Fibroblast of villous mesenchyme (primary cell): ENCODE data around the gene WDR1. TPM values are rescaled to one million over a fixed set of nuclear protein-coding genes. Genes with fewer than 3 reads are reported as not detected.

Experiments used
- DNase-seq: peaks from one replicate; pipeline ENCODE4 v3.0.0-alpha.2; 2010; ENCODE audit warnings: low read depth
- H3K4me3 ChIP-seq: 2 replicates; pipeline ENCODE4 v1.5.1; 2011; ENCODE audit warnings: low read depth, mild to moderate bottlenecking, low read length
- CTCF ChIP-seq: IDR thresholded peaks from 2 replicates; pipeline ENCODE4 v1.5.1; 2012; ENCODE audit warnings: low read depth, mild to moderate bottlenecking, low read length; ENCODE audit not compliant: insufficient read depth
- total RNA-seq: library from RNA; depleted of rRNA; stranded (reverse); fragments of >200 nt; gene quantifications from 2 replicates; pipeline ENCODE4 v1.2.3, GENCODE V29; 2012

Gene WDR1
- total RNA-seq, 1 donor, result 516 TPM

- no peak for DNase-seq
- TF ChIP-seq CTCF, result no peak
Observed at GRCh38 chr4:10119278-10119677, 2.7 kb upstream of the WDR1 start.

GRCh38 chr4:10118048-10119004 is 1.7 kb upstream of the WDR1 start:
- DNase-seq, result no peak
- no peak overlapping the region for H3K4me3 ChIP-seq
- no peak for TF ChIP-seq CTCF

More at GRCh38 chr4:10119278-10119677, 2.7 kb upstream of the WDR1 start:
- H3K4me3 ChIP-seq, result no peak overlapping the region

GRCh38 chr4:10117359-10118047 is 904 bp upstream of the WDR1 start:
- peak; percentile 45 for DNase-seq
- no peak for TF ChIP-seq CTCF
- H3K4me3 ChIP-seq, result peak overlapping the region; percentile 71

- peak overlapping the region; percentile 79 for H3K4me3 ChIP-seq
- peak; percentile 34 for DNase-seq
- no peak for TF ChIP-seq CTCF
Observed at GRCh38 chr4:10115797-10116568, 616 bp downstream of the WDR1 start.

GRCh38 chr4:10115271-10115796 is 1.3 kb downstream of the WDR1 start:
- peak; percentile 63 for DNase-seq
- peak overlapping the region; percentile 79 for H3K4me3 ChIP-seq
- TF ChIP-seq CTCF, result no peak

- peak overlapping the region; percentile 79 for H3K4me3 ChIP-seq
- no peak for DNase-seq
- no peak for TF ChIP-seq CTCF
Observed at GRCh38 chr4:10114607-10115006, 2.0 kb downstream of the WDR1 start.
